ENCODE measurements around the gene USP20.

The USP20 gene

DNA sequence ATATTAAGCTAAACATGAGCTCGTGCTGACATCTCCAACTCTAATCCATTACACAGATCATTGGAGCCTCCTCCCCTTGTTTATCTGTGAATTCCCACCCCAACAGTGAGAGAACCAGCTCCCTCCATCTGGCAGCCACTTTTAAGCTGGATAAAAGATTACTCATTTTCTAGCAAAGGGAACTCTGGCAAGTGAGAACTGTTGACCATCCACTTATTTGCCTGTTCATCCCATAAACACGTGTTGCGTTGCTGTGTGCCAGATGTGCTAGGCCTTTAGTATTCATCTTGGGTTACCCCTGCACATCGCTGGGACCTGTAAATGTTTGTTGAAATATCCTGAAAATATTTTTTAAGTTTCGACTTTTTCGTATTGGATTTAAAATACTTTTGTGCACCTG lies 8.9 kb upstream of the USP20 start:
- Histone ChIP-seq H3K4me3 (ENCODE audit: low read depth in 1 of 2, low read length in 2 of 2) (no peak overlapping the region), H3K9me3 (ENCODE audit: low read length) (no peaks in the 10 kb centered on the region), H3K4me1 (ENCODE audit: insufficient read depth, low read length) (peaks cover 7% of the 10 kb centered on the region), H3K27ac (ENCODE audit: low read depth, low read length) (no peak overlapping the region), H3K27me3 (ENCODE audit: control insufficient read depth in 1 of 2, insufficient read depth in 2 of 2, low read length in 2 of 2) (no peaks in the 10 kb centered on the region), H3K9ac (ENCODE audit: low read length) (no peak overlapping the region), H3K36me3 (ENCODE audit: insufficient read depth, low read length) (peaks cover 37% of the 10 kb centered on the region)

DNA sequence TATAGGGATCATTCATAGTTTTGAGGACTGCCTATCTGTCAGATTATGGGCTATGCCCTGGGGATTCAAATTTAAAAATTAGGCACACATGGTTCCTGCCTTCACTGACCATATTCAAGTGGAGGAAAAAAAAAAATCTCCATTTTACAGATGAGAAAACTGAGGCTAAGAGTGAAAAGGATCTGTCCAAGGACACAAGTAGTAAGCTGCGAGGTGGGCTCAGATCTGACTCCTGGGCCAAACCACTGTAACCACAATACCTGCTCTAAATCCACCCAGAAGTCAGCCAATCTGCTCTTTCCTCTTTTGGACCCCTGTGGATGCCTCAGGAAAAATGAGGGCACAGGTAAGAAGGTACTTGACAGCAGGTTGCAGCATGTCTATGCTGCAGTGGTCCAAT lies 8.5 kb upstream of the USP20 start:
- Histone ChIP-seq H3K9ac (ENCODE audit: low read length) (no peak overlapping the region), H3K36me3 (ENCODE audit: insufficient read depth, low read length) (peaks cover 41% of the 10 kb centered on the region), H3K27ac (ENCODE audit: low read depth, low read length) (no peak overlapping the region), H3K4me3 (ENCODE audit: low read depth in 1 of 2, low read length in 2 of 2) (no peak overlapping the region), H3K9me3 (ENCODE audit: low read length) (no peaks in the 10 kb centered on the region), H3K27me3 (ENCODE audit: control insufficient read depth in 1 of 2, insufficient read depth in 2 of 2, low read length in 2 of 2) (no peaks in the 10 kb centered on the region), H3K4me1 (ENCODE audit: insufficient read depth, low read length) (peaks cover 7% of the 10 kb centered on the region)

DNA sequence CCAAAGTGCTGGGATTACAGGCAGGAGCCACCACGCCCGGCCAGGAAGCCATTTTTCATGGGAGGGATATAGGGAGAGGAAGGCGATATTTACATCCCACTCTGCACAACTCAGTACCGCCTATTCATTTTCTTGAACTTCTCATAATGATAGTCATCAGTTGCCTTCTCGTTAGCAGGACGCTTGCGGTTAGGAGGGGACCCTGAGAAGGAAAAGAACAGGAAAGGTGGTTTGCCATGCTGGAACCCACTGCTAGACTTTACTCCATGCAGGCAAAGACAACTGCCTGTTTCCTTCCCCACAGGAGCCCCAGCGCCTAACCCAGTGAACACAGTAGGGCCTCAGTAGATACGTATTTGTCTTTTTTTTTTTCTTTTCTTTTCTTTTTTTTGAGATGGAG lies 7.2 kb upstream of the USP20 start:
- Histone ChIP-seq H3K27ac (ENCODE audit: low read depth, low read length) (no peak overlapping the region), H3K36me3 (ENCODE audit: insufficient read depth, low read length) (peaks cover 46% of the 10 kb centered on the region), H3K4me3 (ENCODE audit: low read depth in 1 of 2, low read length in 2 of 2) (no peak overlapping the region), H3K9me3 (ENCODE audit: low read length) (no peaks in the 10 kb centered on the region), H3K4me1 (ENCODE audit: insufficient read depth, low read length) (peaks cover 1% of the 10 kb centered on the region), H3K27me3 (ENCODE audit: control insufficient read depth in 1 of 2, insufficient read depth in 2 of 2, low read length in 2 of 2) (no peaks in the 10 kb centered on the region), H3K9ac (ENCODE audit: low read length) (no peak overlapping the region)

DNA sequence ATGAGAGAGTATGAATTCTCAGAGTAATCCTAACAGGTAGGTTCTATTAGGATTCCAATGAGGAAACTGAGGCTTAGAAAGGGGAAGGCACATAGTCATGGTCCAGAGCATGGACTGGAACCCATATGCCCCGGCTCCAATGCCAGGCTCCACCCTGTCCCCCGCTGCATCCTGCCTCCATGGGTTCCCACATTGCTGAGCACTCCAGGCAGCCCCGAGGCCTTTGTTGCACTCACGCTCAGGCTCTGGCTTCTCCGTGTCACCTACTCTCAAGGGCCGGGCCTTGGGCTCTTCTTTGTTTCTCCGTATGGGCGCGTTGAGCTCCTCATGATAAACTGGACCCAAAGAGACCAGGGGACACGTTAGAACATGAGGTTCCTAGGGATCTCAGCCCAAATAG lies 6.3 kb upstream of the USP20 start:
- H3K9me3 ChIP-seq (ENCODE audit: low read length) = no peaks in the 10 kb centered on the region
- H3K27me3 ChIP-seq (ENCODE audit: control insufficient read depth in 1 of 2, insufficient read depth in 2 of 2, low read length in 2 of 2) = no peaks in the 10 kb centered on the region
- H3K4me3 ChIP-seq (ENCODE audit: low read depth in 1 of 2, low read length in 2 of 2) = no peak overlapping the region
- no peak overlapping the region for H3K27ac ChIP-seq (ENCODE audit: low read depth, low read length)
- peaks cover 4% of the 10 kb centered on the region for H3K4me1 ChIP-seq (ENCODE audit: insufficient read depth, low read length)
- H3K9ac ChIP-seq (ENCODE audit: low read length) = no peak overlapping the region
- H3K36me3 ChIP-seq (ENCODE audit: insufficient read depth, low read length) = peaks cover 52% of the 10 kb centered on the region

DNA sequence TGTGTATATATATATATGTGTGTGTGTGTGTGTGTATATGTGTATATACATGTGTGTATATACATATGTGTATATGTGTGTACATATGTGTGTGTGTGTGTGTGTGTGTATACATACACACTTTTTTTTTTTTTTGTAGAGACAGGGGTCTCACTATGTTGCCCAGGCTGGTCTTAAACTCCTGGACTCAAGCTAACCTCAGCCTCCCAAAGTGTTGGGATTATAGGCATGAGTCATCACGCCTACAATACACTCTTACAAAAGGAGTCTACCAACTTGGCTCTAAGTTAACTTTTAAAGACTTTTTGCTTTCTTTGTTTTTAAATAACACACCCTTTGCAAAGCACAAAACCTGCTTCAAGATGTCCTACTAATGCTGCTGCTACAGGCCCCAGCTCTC lies 2.3 kb upstream of the USP20 start:
- H3K9ac ChIP-seq (ENCODE audit: low read length) = no peak overlapping the region
- no peaks in the 10 kb centered on the region for H3K27me3 ChIP-seq (ENCODE audit: control insufficient read depth in 1 of 2, insufficient read depth in 2 of 2, low read length in 2 of 2)
- H3K4me3 ChIP-seq (ENCODE audit: low read depth in 1 of 2, low read length in 2 of 2) = no peak overlapping the region
- no peaks in the 10 kb centered on the region for H3K9me3 ChIP-seq (ENCODE audit: low read length)
- H3K27ac ChIP-seq (ENCODE audit: low read depth, low read length) = no peak overlapping the region
- H3K4me1 ChIP-seq (ENCODE audit: insufficient read depth, low read length) = peaks cover 21% of the 10 kb centered on the region
- peaks cover 49% of the 10 kb centered on the region for H3K36me3 ChIP-seq (ENCODE audit: insufficient read depth, low read length)

DNA sequence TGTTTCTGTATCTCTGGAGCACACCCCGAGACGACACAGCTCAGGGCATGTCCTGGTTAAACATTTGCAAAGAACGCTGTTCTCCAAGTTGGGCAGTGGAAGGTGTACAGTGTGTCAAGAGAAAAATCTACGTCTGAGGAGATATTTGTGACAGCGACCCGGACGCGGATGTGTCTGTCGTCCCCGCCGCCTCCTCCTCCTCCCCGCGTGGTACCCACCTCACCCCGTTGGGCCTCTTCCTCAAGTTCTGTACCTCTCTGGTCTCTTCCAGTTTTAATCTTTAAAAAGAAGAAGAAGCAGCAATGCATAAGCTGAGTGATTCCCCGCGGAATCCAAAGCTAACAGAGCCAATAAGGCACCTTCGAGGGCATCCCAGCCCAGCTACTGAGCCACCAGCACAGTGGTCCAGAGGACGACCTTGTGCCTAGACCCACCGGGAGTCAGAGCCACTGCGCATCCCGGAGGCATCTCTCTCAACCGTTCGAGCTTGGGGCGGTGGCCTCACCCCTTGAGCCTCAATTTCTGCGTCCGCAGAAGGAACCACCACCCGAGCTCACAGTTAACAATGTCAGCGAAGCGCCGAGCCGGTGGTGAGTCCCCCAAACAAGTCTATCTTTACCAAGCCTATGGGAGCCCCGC lies 650 bp upstream of the USP20 start:
- Histone ChIP-seq H3K9me3 (ENCODE audit: low read length) (no peaks in the 10 kb centered on the region), H3K4me1 (ENCODE audit: insufficient read depth, low read length) (peaks cover 25% of the 10 kb centered on the region), H3K27me3 (ENCODE audit: control insufficient read depth in 1 of 2, insufficient read depth in 2 of 2, low read length in 2 of 2) (no peaks in the 10 kb centered on the region), H3K9ac (ENCODE audit: low read length) (peak overlapping the region; percentile 88), H3K27ac (ENCODE audit: low read depth, low read length) (peak overlapping the region; percentile 88), H3K4me3 (ENCODE audit: low read depth in 1 of 2, low read length in 2 of 2) (peak overlapping the region; percentile 88 to 98), H3K36me3 (ENCODE audit: insufficient read depth, low read length) (peaks cover 35% of the 10 kb centered on the region)

DNA sequence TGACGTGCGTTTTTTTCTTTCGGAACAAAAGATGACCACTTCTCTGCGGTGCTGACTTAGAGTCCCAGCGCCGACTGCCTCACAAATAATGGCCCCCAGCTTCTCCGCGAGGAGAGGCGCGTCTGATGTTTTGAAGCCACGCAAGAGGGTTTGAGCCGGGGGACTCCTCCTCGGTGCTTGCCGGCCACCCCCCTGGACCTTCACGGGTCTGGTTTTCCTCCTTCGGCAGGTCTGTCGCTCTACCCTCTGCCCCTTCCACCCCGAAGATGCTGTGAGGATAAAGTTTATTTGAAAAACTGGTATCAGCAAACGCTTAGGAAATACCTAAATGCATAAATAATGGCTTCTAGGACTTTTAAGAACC lies 584 bp downstream of the USP20 start:
- peaks cover 25% of the 10 kb centered on the region for H3K4me1 ChIP-seq (ENCODE audit: insufficient read depth, low read length)
- peak overlapping the region; percentile 65 for H3K9ac ChIP-seq (ENCODE audit: low read length)
- H3K36me3 ChIP-seq (ENCODE audit: insufficient read depth, low read length) = peaks cover 24% of the 10 kb centered on the region
- H3K9me3 ChIP-seq (ENCODE audit: low read length) = no peaks in the 10 kb centered on the region
- no peaks in the 10 kb centered on the region for H3K27me3 ChIP-seq (ENCODE audit: control insufficient read depth in 1 of 2, insufficient read depth in 2 of 2, low read length in 2 of 2)
- peak overlapping the region; percentile 88 to 98 for H3K4me3 ChIP-seq (ENCODE audit: low read depth in 1 of 2, low read length in 2 of 2)
- H3K27ac ChIP-seq (ENCODE audit: low read depth, low read length) = peak overlapping the region; percentile 84

DNA sequence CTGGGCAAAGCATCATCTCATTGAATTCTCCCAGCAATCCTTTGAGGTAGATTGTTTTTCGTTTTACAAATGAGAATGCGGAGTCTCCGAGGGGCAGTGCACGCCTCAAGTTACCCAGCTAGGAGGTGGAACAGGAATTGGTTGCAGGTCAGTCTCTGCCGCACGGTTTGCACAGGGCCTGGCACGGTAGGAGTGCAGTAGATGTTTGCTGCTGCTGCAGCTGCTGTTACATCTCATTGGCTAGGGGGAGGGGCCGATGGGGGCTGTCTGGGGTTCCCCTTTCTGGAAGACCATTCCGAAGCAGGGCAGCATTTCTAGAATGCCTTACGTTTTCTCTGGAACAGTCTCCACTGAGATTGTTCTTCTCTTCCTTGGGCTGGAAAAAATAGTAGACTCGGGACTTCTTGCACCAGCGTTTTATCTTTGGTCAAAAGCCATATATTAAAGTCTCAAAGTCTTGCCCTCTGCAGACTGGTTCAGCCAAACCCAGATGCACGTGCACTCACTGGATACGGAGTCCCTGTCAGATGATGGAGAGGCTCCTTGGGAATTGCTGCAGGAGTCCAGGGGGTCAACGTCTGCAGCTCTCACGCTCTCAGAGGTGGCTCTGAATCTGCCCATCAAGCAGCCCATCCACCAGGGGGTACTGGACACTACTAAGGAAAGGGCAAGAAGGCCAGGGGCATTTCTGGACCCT lies 1.2 kb downstream of the USP20 start:
- Histone ChIP-seq H3K9ac (ENCODE audit: low read length) (peak overlapping the region; percentile 65), H3K4me1 (ENCODE audit: insufficient read depth, low read length) (peaks cover 25% of the 10 kb centered on the region), H3K36me3 (ENCODE audit: insufficient read depth, low read length) (peaks cover 18% of the 10 kb centered on the region), H3K9me3 (ENCODE audit: low read length) (no peaks in the 10 kb centered on the region), H3K4me3 (ENCODE audit: low read depth in 1 of 2, low read length in 2 of 2) (peak overlapping the region; percentile 88 to 98), H3K27ac (ENCODE audit: low read depth, low read length) (peak overlapping the region; percentile 84), H3K27me3 (ENCODE audit: control insufficient read depth in 1 of 2, insufficient read depth in 2 of 2, low read length in 2 of 2) (no peaks in the 10 kb centered on the region)

DNA sequence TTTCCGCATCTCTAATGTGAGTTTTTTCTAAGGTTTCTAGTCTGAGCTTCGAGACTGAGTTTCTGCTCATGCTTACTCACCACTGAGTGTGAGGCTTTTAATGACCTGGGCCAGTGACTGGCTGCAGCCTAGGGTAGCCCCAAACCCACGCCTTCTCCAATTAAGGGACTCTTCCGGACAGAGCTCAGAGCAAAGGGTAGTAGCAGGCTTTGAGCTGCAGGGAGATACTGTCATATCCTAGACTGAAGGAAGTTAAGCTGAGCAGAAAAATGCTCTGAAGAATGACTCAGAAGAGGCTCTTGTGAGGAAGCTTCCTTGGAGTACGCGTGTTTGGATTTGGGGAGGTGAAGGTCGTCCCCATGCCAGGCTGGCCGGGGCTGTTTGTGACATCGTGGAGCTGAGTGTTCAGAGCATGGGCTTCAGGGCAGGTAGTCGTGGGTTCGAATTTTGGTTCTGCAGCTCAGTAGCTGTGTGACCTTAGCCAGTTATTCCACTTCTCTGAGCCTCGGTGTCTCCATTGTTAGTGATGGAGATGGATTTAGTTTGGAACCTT lies 3.5 kb downstream of the USP20 start:
- no peak overlapping the region for H3K4me3 ChIP-seq (ENCODE audit: low read depth in 1 of 2, low read length in 2 of 2)
- no peaks in the 10 kb centered on the region for H3K36me3 ChIP-seq (ENCODE audit: insufficient read depth, low read length)
- no peaks in the 10 kb centered on the region for H3K27me3 ChIP-seq (ENCODE audit: control insufficient read depth in 1 of 2, insufficient read depth in 2 of 2, low read length in 2 of 2)
- no peaks in the 10 kb centered on the region for H3K9me3 ChIP-seq (ENCODE audit: low read length)
- H3K27ac ChIP-seq (ENCODE audit: low read depth, low read length) = no peak overlapping the region
- H3K4me1 ChIP-seq (ENCODE audit: insufficient read depth, low read length) = peaks cover 22% of the 10 kb centered on the region
- no peak overlapping the region for H3K9ac ChIP-seq (ENCODE audit: low read length)

DNA sequence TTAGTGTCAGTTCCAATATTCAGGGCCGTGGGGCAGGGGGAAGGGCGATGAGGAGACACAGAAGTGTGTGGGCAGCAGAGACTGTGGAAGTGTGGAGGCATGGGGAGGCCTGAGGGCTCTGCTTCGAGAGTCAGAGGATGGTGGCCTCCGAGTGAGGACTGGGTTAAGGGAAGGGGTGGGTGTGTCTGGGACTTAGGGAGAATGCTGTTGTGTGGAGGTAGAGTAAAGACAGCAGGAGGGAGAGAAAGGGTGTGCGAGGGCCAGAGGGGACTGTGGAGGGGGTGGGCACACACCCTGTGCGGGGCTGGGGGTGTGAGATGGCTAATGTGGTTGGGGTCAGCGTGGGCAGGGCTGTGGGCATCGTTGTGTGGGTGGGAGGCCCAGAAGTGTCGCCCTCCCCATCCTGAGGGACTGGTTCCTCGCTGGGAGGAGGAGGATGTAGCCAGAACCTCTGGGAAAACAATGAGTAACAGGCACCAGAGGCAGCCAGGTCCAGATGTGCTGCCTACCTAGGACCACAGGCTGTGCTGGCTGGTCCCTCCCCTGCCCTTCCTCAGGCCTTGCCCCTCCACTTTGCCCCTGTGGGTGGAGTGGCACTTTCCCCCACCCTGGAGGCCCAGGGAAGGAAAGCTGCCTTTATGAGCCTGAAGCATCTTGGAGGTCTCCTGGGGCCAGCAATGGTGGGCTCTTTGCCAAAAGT lies 4.2 kb downstream of the USP20 start:
- Histone ChIP-seq H3K9ac (ENCODE audit: low read length) (no peak overlapping the region), H3K27ac (ENCODE audit: low read depth, low read length) (no peak overlapping the region), H3K4me1 (ENCODE audit: insufficient read depth, low read length) (peaks cover 16% of the 10 kb centered on the region), H3K27me3 (ENCODE audit: control insufficient read depth in 1 of 2, insufficient read depth in 2 of 2, low read length in 2 of 2) (no peaks in the 10 kb centered on the region), H3K4me3 (ENCODE audit: low read depth in 1 of 2, low read length in 2 of 2) (no peak overlapping the region), H3K9me3 (ENCODE audit: low read length) (no peaks in the 10 kb centered on the region), H3K36me3 (ENCODE audit: insufficient read depth, low read length) (no peaks in the 10 kb centered on the region)

DNA sequence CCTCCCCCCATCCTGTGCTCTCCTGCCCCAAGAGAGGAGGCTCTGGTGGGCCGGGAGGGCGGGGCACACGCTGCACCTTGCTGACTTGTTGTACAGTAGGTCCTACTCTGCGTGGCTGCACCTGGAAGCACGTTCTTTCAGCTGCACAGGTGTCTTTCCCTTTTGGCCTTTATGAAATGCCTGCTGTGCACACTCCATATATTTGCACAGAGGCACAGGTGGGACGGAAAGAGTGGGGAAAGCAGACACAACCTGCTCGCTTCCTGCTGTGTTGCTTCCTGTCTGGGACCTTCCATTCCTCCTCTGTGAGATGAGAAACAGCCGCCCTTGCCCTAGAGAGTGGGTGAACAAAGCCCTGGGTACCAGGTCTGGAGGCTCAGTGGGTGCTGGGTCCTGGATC lies 4.8 kb downstream of the USP20 start:
- Histone ChIP-seq H3K4me1 (ENCODE audit: insufficient read depth, low read length) (peaks cover 15% of the 10 kb centered on the region), H3K27ac (ENCODE audit: low read depth, low read length) (no peak overlapping the region), H3K9me3 (ENCODE audit: low read length) (no peaks in the 10 kb centered on the region), H3K36me3 (ENCODE audit: insufficient read depth, low read length) (no peaks in the 10 kb centered on the region), H3K9ac (ENCODE audit: low read length) (no peak overlapping the region), H3K4me3 (ENCODE audit: low read depth in 1 of 2, low read length in 2 of 2) (no peak overlapping the region), H3K27me3 (ENCODE audit: control insufficient read depth in 1 of 2, insufficient read depth in 2 of 2, low read length in 2 of 2) (no peaks in the 10 kb centered on the region)

Measured in muscle layer of colon (tissue), 2 donors.